ENCODE measurements around the gene POSTN.

- TF ChIP-seq POLR2A (IDR thresholded peaks at IDR 0.05) (no peak), EP300 (IDR thresholded peaks at IDR 0.05) (no peak)
These were observed 48.0 kb upstream of the POSTN start for GRCh38 chr13:37646531-37646930.
